ENCODE measurements around the gene TPMT.
"Not testable (repeated sequence)": the region's sequence is repeated elsewhere in the genome, so short reads cannot be mapped to it uniquely, and the experiment has no call there.

DNA sequence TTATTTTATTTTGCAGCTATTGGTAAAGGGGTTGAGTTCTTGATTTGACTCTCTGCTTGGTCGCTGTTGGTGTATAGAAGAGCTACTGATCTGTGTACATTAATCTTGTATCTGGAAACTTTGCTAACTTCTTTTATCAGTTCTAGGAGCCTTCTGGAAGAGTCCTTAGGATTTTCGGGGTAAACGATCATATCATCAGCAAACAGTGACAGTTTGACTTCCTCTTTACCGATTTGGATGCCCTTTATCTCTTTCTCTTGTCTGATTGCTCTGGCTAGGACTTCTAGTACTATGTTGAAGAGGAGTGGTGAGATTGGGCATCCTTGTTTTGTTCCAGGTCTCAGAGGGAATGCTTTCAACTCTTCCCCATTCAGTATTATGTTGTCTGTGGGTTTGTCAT lies 21.3 kb upstream of the TPMT start:
- TF ChIP-seq, protein P1, sequence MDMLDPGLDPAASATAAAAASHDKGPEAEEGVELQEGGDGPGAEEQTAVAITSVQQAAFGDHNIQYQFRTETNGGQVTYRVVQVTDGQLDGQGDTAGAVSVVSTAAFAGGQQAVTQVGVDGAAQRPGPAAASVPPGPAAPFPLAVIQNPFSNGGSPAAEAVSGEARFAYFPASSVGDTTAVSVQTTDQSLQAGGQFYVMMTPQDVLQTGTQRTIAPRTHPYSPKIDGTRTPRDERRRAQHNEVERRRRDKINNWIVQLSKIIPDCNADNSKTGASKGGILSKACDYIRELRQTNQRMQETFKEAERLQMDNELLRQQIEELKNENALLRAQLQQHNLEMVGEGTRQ (CRISPR knock-in tag; IDR thresholded peaks at IDR 0.05): not testable (repeated sequence)
- TF ChIP-seq, protein P2, sequence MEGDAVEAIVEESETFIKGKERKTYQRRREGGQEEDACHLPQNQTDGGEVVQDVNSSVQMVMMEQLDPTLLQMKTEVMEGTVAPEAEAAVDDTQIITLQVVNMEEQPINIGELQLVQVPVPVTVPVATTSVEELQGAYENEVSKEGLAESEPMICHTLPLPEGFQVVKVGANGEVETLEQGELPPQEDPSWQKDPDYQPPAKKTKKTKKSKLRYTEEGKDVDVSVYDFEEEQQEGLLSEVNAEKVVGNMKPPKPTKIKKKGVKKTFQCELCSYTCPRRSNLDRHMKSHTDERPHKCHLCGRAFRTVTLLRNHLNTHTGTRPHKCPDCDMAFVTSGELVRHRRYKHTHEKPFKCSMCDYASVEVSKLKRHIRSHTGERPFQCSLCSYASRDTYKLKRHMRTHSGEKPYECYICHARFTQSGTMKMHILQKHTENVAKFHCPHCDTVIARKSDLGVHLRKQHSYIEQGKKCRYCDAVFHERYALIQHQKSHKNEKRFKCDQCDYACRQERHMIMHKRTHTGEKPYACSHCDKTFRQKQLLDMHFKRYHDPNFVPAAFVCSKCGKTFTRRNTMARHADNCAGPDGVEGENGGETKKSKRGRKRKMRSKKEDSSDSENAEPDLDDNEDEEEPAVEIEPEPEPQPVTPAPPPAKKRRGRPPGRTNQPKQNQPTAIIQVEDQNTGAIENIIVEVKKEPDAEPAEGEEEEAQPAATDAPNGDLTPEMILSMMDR (IDR thresholded peaks at IDR 0.05): not testable (repeated sequence)
- TF ChIP-seq, protein P3, sequence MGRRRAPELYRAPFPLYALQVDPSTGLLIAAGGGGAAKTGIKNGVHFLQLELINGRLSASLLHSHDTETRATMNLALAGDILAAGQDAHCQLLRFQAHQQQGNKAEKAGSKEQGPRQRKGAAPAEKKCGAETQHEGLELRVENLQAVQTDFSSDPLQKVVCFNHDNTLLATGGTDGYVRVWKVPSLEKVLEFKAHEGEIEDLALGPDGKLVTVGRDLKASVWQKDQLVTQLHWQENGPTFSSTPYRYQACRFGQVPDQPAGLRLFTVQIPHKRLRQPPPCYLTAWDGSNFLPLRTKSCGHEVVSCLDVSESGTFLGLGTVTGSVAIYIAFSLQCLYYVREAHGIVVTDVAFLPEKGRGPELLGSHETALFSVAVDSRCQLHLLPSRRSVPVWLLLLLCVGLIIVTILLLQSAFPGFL (CRISPR knock-in tag; IDR thresholded peaks at IDR 0.05; ENCODE audit: borderline replicate concordance): not testable (repeated sequence)
- TF ChIP-seq, protein P4, sequence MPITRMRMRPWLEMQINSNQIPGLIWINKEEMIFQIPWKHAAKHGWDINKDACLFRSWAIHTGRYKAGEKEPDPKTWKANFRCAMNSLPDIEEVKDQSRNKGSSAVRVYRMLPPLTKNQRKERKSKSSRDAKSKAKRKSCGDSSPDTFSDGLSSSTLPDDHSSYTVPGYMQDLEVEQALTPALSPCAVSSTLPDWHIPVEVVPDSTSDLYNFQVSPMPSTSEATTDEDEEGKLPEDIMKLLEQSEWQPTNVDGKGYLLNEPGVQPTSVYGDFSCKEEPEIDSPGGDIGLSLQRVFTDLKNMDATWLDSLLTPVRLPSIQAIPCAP (CRISPR knock-in tag; IDR thresholded peaks at IDR 0.05): not testable (repeated sequence)
- TF ChIP-seq, protein P5, sequence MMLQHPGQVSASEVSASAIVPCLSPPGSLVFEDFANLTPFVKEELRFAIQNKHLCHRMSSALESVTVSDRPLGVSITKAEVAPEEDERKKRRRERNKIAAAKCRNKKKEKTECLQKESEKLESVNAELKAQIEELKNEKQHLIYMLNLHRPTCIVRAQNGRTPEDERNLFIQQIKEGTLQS (CRISPR knock-in tag; conservative IDR thresholded peaks at IDR 0.05): not testable (repeated sequence)
- TF ChIP-seq RELA (CRISPR knock-in tag; IDR thresholded peaks at IDR 0.05; ENCODE audit: borderline replicate concordance): not testable (repeated sequence)
- TF ChIP-seq, protein P6, sequence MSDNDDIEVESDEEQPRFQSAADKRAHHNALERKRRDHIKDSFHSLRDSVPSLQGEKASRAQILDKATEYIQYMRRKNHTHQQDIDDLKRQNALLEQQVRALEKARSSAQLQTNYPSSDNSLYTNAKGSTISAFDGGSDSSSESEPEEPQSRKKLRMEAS (CRISPR knock-in tag; IDR thresholded peaks at IDR 0.05): not testable (repeated sequence)

All from WTC11 (cell line).